LHCN-M2 (cell line): ENCODE results near the gene CCDC13. TPM values are rescaled to one million over a fixed set of nuclear protein-coding genes. Genes with fewer than 3 reads are reported as not detected.

Experiments used
- DNase-seq: peaks from one replicate; pipeline ENCODE4 v3.0.0-alpha.2; 2012; ENCODE audit warnings: low read depth
- total RNA-seq: library from RNA; depleted of rRNA; stranded (reverse); fragments of >200 nt; gene quantifications from 2 replicates; pipeline ENCODE4 v1.2.3, GENCODE V29; 2014; rRNA removed

Gene CCDC13
- total RNA-seq, 1 experiment from 2014 or later, result 0.57 TPM

DNA sequence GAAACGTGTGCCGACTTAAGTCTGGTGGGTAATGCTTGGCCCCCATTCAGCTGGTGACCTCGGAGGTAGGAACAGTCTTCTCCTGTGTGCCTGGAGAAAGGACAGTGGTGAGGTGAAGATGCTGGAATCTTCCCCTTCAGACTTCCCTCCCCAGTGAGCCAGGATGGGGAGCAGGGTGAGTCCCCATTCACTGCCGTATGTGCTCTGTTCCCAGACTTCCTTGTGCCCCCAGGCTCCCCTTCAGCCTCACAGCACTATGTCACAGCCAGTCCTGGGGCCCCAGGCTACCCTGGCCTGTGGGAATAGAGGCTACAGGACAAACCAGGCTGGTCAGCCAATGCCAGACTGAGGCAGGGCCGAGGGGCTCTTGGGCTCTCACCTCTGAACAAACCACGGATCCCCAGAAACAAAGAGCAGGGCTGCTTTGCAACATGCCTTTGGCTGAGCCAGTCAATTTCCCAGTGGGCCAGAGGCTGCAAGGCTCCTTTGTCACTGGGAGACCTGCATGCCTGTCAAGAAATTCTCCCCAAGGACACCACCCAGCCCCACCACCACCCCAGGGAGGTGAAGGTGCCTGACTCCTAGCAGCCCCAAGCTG, 38.7 kb downstream of the CCDC13 start:
- no peak for DNase-seq

DNA sequence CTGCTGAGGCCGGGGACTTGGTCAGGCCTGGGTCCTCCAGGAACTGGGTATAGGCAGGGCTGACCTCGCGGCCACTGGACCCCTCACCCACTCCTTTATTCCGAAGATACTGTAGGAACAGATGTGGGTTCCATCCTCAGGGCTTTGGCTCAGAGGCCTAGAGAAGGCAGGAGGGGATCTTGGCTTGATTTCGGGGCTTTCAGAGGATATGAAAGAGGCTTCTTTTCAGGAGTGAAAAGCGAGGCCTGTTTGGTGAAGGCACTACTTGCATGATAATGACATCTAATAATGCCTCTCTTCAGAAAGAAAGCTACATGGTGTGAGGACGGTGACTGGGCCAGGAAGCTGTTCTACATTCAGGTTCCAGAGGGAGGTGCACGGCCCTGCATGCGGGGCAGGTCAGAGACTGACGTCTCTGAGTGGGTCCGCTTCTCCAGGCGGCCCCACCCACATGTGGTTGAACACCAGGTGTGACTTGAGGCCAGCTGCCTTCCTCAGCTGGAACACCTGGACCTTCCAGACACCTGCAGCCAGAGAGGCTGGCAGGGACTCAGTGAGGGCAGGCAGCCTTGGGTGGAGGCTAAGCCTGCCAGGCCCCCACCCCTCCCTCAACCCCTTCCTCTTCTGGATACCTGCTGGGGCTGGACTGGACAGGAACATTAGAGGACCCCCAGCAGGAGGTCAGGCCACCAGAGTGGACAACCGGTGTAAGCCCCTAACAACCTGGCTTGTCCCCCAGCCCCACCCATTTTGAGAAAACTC, 39.4 kb downstream of the CCDC13 start:
- DNase-seq, result no peak

DNA sequence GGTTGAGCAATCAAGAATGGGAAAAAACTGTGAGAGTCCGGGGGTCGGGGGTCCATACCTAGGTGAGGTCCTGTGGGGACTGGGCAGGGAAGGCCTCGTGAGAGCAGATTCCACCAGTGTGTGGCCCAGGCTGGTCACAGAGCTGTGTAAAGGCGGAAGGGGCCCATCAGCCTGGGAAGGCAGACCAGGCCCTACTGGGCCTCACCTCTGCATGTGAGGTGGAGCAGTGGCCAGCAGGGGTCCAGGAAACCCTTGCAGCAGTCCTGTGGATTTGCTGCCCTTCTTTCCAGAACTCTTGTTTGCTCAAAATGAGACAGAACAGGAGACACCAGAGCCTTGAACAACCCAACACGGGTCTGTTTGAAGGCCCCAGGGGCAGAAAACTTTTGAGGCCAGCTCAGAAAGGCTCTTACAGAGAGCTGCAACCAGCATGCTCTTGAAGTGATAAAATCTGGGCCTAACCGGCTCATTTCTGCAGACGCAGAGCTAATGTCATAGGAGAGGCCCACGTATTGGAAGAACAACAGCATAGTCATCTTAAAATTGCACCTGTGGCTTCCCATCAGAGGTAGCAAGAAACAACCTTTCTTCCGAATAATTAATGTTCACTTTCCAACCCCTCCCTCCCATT, 40.1 kb downstream of the CCDC13 start:
- no peak for DNase-seq

- no peak for DNase-seq
Measured at GRCh38 chr3:42732196-42732828, 40.7 kb downstream of the CCDC13 start.

GRCh38 chr3:42731476-42732195, 41.4 kb downstream of the CCDC13 start:
- no peak for DNase-seq

DNA sequence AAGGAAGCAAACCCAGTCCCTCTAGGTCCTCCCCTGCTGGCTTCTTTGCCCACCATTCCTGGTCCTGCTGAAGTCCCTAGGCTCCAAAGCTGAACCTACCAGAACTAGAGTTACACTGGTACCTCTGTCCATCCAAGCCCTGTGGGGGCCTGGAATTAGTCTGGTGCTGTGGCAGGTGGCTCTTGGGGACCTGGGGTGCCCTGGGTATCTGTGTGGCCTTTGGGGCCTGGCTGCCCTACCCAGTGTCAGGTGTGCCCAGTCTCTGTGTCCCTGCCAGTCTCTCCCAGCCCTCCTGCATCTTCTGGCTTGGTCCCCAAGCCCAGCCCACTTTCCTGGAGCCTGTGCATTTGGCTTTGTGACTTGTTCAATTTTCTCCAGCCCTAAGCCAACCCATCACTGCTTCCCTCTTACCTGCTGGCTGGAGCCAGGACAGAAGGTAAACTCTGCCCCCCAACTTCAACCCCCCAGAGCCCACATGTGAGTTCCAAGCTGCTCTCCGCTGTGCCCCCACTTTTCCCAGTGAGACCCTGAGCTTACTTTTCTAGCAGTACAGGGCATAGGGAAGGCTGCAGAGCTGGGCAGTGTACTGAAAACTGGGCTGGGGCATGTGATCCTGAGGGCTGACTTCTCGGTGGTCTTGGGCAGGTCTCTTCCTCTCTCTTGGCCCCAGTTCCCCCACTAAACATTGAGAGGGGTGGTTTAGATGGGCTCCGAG, 42.2 kb downstream of the CCDC13 start:
- DNase-seq, result no peak

DNA sequence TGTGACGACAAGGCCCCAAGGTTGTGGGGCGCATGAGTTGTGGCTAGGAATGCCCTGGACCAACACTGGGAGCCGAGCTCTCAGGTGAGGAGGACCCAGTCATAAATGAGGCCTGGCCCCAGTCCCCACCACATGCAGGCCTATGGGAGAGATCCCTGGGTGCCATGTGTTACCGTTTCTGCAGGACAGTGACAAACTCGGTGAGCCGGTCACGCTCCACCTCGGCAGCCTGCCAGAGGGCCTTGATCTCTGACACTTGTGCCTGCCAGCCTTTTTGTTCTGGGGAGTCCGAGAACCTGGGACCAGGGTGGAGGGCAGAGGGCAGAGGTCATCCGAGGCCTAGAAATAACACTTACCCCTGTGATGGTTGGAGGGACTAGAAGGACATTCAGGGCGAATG, 42.8 kb downstream of the CCDC13 start:
- DNase-seq, result no peak

- DNase-seq, result no peak
Measured at GRCh38 chr3:42729404-42730145, 43.5 kb downstream of the CCDC13 start.

GRCh38 chr3:42728668-42729364, 44.2 kb downstream of the CCDC13 start:
- DNase-seq, result peak; percentile 10

DNA sequence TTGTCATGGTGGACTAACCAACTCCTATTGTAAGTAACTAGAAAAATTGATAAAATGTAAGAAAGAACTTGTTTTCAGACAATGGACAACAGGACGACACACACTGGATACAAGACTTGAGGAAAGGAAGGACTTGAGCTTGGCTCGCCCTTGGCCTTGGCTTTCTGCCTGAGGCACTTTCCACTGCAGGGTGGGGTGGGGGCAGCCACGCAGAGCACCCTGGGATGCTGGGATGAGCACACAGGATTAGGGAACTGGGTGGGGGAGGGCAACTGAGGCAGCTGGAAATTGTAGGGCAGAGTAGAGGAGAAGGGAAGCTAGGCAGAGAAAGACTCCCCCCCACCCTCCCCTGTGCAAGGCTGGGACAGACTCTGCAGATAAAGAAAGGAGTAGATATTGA, 45.0 kb downstream of the CCDC13 start:
- no peak for DNase-seq

DNA sequence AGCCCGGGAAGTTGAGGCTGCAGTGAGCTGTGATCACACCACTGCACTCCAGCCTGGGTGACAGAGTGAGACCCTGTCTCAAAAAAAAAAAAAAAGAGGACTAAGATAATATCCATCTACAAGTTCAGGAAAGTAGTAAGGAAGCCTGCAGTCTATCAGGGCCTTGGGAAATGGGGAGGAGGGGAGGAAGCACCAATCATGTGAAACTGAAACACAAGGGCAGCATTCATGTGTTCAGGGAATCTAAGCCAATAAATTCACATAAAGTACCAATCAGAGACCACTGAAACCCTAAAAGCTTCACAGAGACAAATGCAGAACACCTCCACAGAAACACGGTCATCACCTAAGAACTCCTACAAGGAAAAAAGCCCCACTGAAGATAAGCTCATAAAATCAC, 47.6 kb downstream of the CCDC13 start:
- no peak for DNase-seq

DNA sequence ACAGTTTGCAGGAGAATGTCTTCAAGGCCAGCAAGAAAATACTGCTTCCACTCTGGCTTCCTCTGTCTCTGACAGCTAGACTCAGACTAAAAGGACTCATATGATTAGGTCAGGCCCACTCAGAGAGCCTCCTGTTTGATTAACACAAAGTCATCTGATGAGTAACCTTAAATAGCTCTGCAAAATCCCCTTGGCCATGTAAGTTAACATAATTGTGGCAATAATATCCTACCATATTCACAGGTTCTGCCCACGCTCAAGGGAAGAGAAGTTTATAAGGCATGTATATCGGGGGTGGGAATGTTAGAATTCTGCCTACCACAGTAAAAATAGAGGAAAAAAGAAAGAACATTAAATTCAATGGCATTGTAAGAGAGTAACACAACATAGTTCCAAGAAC, 49.8 kb downstream of the CCDC13 start:
- DNase-seq, result no peak

Other genes starting within 250 kb of the CCDC13 start
- gene SEC22C, start 191.3 kb downstream of the CCDC13 start, total RNA-seq, result 79.2 and 90.2 TPM in 2 replicates
- 18.0 and 26.3 TPM in 2 replicates for gene SS18L2, start 182.4 kb downstream of the CCDC13 start, total RNA-seq
- gene NKTR, start 172.6 kb downstream of the CCDC13 start, total RNA-seq, result 26.4 and 35.1 TPM in 2 replicates
- 28.9 and 33.2 TPM in 2 replicates for gene ZBTB47, start 119.6 kb downstream of the CCDC13 start, total RNA-seq
- 0.06 TPM in 1 of 2 replicates, not detected in the other for gene KLHL40, start 87.7 kb downstream of the CCDC13 start, total RNA-seq
- gene HHATL, start 70.5 kb downstream of the CCDC13 start, total RNA-seq, result not detected in 2 replicates
- gene HIGD1A, start 31.2 kb upstream of the CCDC13 start, total RNA-seq, result 185 and 201 TPM in 2 replicates
- 0.11 TPM in 1 of 2 replicates, not detected in the other for gene ACKR2, start 36.2 kb upstream of the CCDC13 start, total RNA-seq
- not detected in 2 replicates for gene CYP8B1, start 102.6 kb upstream of the CCDC13 start, total RNA-seq
- gene ZNF662, start 132.9 kb upstream of the CCDC13 start, total RNA-seq, result 1.3 and 1.4 TPM in 2 replicates
- gene GASK1A, start 206.1 kb upstream of the CCDC13 start, total RNA-seq, result not detected in 2 replicates